HCT116 (cell line): ENCODE results near the gene PMAIP1.
"Not testable (repeated sequence)": the region's sequence is repeated elsewhere in the genome, so short reads cannot be mapped to it uniquely, and the experiment has no call there.

Experiments used
- ELF1 ChIP-seq: IDR thresholded peaks from 2 replicates; pipeline ENCODE4 v1.6.1; 2012; ENCODE audit warnings: low read depth, borderline replicate concordance
- ZNF274 ChIP-seq: fragments of 200-500 bp; sonication (Bioruptor generic); IDR thresholded peaks from 2 replicates; pipeline ENCODE4 v1.6.1; 2014; ENCODE audit warnings: mild to moderate bottlenecking, low read depth, low read length, inconsistent platforms
- TF ChIP-seq, protein P1 (sequence below), 3 experiments: fragments of 200-600 bp in 1 of 3; sonication (generic) in 1 of 3; IDR thresholded peaks in 2 of 3; conservative IDR thresholded peaks in 1 of 3; 2 replicates each; pipeline ENCODE4 v1.5.1; 2012 to 2017; ENCODE audit warnings: low read depth in 2 of 3, low read length in 2 of 3, antibody characterized with exemption in 1 of 3, borderline replicate concordance in 1 of 3, control low read depth in 1 of 3, mild to moderate bottlenecking in 1 of 3, mixed read lengths in 1 of 3, mixed run types in 1 of 3, moderate library complexity in 1 of 3; ENCODE audit not compliant: insufficient read depth in 1 of 3

DNA sequence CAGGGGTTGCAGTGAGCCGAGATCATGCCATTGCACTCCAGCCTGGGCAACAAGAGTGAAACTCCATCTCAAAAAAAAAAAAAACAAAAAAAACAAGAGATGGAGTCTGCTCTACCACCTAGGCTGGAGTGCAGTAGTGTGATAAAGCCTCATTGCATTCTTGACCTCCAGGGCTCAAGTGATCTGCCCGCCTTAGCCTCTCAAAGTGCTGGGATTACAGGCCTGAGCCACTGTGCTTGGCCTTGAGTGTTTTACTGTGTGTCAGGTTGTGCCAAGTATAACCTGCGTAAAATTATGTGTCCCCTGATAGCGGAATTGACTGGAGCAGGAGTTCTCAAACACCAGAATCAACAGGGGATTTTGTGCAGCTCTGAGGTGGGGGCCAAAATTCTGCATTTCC lies 45.8 kb upstream of the PMAIP1 start:
- TF ChIP-seq ZNF274, ELF1: not testable (repeated sequence)
- TF ChIP-seq, protein P1, sequence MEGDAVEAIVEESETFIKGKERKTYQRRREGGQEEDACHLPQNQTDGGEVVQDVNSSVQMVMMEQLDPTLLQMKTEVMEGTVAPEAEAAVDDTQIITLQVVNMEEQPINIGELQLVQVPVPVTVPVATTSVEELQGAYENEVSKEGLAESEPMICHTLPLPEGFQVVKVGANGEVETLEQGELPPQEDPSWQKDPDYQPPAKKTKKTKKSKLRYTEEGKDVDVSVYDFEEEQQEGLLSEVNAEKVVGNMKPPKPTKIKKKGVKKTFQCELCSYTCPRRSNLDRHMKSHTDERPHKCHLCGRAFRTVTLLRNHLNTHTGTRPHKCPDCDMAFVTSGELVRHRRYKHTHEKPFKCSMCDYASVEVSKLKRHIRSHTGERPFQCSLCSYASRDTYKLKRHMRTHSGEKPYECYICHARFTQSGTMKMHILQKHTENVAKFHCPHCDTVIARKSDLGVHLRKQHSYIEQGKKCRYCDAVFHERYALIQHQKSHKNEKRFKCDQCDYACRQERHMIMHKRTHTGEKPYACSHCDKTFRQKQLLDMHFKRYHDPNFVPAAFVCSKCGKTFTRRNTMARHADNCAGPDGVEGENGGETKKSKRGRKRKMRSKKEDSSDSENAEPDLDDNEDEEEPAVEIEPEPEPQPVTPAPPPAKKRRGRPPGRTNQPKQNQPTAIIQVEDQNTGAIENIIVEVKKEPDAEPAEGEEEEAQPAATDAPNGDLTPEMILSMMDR (IDR thresholded peaks at IDR 0.05 in 2 of 3, conservative IDR thresholded peaks at IDR 0.05 in 1 of 3; ENCODE audit: borderline replicate concordance in 1 of 3, insufficient read depth in 1 of 3, low read depth in 2 of 3, low read length in 2 of 3): not testable (repeated sequence)
